Spleen (tissue), 7 donors: ENCODE measurements around the gene SLC16A10.

Experiments used
- POLR2A ChIP-seq, 3 donors: fragments of 450-650 bp; IDR thresholded peaks; one replicate each; pipeline ENCODE4 v1.5.1; 2017; ENCODE audit warnings: antibody characterized with exemption in 3 of 3, mild to moderate bottlenecking in 1 of 3
- POLR2AphosphoS5 ChIP-seq, 3 donors: sonication (generic); formaldehyde crosslinking; IDR thresholded peaks; one replicate each; pipeline ENCODE4 v1.5.1; 2017; ENCODE audit warnings: antibody characterized with exemption in 3 of 3
- TF ChIP-seq, protein P1 (sequence below), 11 experiments: fragments of 200-600 bp in 7 of 11; fragments of 450-650 bp in 4 of 11; sonication (generic) in 4 of 11; IDR thresholded peaks in 8 of 11; conservative IDR thresholded peaks in 3 of 11; 1 replicate in 7 of 11; 2 replicates in 4 of 11; pipeline versions ENCODE4 v1.4.0 to v1.8.0; 2016 to 2021; ENCODE audit warnings: antibody characterized with exemption in 11 of 11, inconsistent platforms in 4 of 11, mild to moderate bottlenecking in 1 of 11
- donor health status: DM: no; HTN: no; CAD: no; lungs with moderate emphysema.
- donor health status: DM: no; HTN: no; CAD: no.
- donor health status: DM: no; HTN: no; CAD: no.

DNA sequence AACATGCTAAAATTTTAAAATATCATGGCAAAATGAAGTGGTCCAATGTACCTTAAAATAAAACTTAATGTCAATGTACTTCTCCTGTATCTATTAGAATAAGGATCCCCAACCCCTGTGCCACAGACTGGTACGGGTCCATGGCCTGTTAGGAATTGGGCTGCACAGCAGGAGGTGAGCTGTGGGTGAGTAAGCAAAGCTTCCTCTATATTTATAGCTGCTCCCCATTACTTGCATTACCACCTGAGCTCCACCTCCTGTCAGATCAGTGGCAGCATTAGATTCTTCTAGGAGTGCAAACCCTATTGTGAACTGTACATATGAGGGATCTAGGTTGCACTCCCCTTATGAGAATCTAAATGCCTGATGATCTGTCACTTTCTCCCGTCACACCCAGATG is 86.0 kb downstream of the SLC16A10 start:
- TF ChIP-seq, protein P1, sequence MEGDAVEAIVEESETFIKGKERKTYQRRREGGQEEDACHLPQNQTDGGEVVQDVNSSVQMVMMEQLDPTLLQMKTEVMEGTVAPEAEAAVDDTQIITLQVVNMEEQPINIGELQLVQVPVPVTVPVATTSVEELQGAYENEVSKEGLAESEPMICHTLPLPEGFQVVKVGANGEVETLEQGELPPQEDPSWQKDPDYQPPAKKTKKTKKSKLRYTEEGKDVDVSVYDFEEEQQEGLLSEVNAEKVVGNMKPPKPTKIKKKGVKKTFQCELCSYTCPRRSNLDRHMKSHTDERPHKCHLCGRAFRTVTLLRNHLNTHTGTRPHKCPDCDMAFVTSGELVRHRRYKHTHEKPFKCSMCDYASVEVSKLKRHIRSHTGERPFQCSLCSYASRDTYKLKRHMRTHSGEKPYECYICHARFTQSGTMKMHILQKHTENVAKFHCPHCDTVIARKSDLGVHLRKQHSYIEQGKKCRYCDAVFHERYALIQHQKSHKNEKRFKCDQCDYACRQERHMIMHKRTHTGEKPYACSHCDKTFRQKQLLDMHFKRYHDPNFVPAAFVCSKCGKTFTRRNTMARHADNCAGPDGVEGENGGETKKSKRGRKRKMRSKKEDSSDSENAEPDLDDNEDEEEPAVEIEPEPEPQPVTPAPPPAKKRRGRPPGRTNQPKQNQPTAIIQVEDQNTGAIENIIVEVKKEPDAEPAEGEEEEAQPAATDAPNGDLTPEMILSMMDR (IDR thresholded peaks at IDR 0.05 in 8 of 11, conservative IDR thresholded peaks at IDR 0.05 in 3 of 11) = no peak
- TF ChIP-seq POLR2A (IDR thresholded peaks at IDR 0.05) = no peak
- TF ChIP-seq POLR2AphosphoS5 (IDR thresholded peaks at IDR 0.05) = no peak
